T1000 (cell line): ENCODE results near the gene EFHB.
"Not testable (repeated sequence)": the region's sequence is repeated elsewhere in the genome, so short reads cannot be mapped to it uniquely, and the experiment has no call there.

Source experiments
- DNase-seq: peaks from one replicate; lab custom pipeline; 2025; ENCODE audit warnings: mixed read lengths; lab: John Stamatoyannopoulos, UW

Gene EFHB

DNA sequence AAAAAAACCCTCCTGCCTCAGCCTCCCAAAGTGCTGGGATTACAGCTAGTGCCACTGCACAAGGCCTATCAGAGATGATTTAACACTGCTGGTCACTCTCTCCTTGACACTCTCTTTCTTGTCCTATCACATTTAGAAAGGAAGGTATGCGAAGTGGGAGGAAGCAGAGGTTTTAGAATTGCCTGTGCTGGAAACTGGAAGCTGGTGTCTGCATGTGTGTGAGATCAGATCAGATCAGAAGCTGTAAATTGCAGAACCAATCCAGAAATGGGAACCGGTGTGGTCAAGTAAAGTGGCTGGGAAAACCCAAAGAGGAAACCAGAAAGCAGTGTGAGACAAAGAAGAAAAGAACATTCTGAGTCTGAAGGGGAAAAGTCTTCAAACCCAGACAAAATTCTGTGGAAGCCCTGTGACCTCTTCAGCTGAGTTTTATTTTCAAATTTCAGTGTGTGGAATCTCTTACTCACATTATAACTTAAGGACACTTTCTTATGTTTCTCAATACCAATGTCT is 2.8 kb downstream of the EFHB start:
- no peak for DNase-seq

DNA sequence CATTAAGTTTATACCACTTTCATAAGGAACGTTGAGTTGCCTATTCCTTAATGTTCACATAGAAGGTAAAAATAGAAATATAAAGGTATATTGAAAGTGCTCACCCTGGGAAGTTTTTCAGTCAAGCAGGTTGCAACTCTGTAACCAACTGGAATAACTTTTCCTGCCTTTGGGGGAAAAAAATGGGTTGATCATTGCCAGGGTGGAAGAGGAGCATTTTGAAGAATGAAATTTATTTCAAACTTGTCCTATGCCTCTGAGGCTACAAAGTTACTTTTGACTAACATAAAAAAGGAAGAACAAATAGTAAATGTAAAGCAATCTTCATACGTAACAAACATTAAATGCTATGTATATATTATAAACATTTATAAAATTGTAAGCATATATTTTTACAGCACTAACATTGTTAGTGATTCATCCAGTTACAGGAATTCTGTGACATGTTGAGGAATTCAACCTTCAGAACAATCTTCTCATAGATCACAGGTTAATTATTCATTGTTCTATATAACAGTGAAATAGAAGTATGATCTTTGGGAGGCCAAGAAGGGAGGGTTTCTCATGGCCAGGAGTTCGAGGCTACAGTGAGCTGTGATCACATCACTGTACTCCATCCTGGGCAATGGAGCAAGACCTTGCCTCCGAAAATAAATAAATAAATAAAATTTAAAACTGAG is 13.5 kb downstream of the EFHB start:
- no peak for DNase-seq

DNA sequence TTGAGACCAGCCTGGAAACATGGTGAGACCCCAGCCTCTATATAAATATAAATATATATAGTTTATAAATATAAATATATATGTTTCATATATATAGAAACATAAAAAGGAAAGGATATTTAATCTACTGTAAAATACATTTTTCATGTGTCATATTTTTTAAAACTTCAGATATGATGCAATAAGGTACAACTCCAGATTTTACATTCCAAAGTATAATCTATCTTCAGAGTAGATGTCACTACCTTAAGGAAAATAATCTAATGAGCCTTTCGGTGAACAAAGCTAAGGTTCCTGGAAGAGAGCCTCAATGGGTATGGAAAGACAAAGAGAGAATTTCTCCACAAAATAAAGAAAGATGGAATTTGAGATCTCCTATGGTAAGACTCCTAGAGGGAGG is 16.9 kb downstream of the EFHB start:
- DNase-seq: no peak

DNA sequence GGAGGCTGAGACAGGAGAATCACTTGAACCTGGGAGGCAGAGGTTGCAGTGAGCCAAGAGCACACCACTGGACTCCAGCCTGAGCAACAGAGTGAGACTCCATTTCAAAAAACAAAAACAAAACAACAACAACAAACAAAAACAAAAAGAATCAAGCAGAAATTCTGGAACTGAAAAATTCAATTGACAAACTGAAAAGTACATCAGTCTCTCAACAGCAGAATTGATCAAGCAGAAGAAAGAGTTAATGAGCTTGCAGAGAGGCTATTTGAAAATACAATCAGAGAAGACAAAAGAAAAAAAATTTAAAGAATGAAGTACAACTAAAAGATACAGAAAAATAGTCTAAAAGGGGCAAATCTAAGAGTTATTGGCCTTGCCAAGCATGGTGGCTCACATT is 22.6 kb downstream of the EFHB start:
- no peak for DNase-seq

DNA sequence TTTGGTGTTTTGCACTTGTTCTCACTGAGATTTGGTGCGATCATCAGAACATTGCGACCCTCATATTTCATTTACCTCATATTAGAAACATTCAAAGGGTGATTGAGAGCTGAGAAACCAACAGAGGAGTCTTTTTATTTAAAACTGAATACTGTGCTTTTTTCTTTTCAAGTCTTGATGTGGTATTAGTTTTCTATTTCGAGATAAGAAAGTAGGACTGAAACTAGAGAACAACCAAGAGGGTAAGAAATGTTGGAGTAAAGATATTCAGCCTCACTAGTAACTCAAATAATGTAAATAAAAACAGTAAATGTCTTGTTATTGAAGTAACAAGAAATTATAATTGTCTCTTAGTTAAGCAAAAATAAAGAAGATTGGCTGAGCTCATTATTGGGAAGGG is 26.5 kb downstream of the EFHB start:
- no peak for DNase-seq

DNA sequence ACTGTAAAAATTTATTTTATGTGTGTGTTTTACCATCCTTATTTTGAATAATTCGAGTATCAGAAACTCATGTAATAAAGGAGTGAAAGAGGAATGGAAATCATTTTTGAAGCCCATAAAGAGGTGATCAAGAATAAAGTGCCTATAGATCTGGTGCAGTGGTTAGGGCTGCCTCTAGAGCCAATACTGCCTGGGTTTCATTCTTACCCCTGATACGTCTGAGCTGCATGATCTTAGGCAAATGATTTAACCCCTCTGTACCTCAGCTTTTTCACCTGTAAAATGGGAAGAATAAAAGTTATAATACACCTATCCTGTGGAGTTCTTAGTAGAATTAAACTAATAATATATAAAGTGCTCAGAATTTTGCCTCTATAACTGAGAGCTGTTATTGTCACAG is 30.4 kb downstream of the EFHB start:
- no peak for DNase-seq

DNA sequence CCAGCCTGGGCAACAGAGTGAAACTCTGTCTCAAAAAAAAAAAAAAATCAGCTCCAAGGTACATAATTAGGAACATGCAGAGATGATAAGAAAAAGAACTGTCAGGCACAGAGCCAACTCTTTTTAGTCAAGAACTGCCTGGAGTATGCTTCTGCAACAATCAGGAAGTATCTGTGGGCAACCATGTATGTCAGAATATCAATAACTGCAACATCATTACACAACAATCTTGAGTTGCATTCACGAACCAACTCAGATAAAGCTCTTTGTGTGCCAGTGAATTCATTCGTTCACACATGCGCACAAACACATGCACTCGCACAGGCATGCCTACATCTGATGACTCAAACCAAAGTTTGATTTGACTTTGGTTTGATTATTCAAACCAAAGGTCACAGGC is 32.1 kb downstream of the EFHB start:
- no peak for DNase-seq

DNA sequence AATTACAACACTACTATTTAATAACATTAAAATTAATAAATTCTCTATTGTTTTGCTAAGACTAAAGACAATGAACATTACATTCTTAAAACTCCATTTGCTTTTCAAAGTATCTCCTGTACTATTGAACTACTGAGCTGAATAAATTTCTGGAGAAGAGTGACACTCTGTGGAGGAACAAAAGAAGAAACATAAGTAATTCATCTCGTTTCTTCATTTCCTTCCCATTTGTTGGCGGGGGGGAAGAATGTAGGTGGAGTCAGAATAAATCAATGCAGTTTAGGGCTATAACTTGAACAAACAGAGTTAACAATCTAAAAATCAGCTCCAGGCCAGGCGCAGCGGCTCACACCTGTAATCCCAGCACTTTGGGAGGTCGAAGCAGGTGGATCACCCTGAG is 32.7 kb downstream of the EFHB start:
- no peak for DNase-seq

DNA sequence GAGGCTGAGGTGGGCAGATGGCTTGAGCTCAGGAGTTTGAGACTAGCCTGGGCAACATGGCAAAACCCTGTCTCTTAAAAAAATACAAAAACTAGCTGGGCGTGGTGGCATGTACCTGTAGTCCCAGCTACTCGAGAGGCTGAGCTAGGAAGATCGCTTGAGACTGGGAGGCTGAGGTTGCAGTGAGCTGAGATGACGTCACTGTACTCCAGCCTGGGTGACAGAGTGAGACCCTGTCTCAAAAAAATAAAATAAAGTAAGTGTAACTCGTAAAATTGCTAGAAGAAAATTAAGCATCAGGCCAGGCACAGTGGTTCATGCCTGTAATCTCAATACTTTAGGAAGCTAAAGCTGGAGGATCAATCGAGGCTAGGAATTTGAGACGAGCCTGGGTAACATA is 34.2 kb downstream of the EFHB start:
- DNase-seq: not testable (repeated sequence)

DNA sequence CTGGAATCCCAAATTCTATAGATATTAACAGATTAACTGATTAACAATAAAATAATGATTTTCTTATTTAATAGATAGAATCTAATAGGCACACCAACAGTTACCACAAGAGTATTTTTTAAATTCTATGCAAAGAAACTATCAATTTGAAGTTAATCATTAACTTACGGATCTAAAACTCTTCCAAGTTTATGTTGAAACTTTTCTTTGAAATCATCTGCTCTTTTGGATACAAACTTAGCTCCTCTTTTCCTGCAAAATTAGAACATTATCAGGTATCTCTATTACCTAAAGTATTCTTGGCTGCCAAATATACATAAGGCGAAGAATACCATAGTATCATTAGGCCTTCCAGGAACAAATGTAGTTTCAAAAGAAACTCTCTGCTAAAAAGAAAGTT is 34.8 kb downstream of the EFHB start:
- no peak for DNase-seq

DNA sequence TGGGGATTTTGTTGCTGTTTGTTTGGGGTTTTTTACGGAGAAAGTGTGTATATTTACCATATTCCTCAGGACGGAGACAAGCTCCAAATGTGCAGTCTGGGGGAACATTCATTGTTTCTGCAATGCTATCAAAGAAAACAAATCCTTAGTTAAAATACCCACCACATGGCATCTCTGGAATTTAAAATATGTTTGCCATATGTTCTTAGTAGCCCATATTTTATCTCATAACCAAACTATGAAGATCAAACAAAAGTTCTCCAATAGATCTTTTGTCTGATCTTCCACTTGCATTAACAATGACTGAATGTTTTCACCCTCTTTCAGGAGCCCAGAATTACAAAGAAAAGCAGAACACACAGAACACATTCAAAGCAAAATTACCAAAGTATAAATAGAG is 35.3 kb downstream of the EFHB start:
- no peak for DNase-seq

DNA sequence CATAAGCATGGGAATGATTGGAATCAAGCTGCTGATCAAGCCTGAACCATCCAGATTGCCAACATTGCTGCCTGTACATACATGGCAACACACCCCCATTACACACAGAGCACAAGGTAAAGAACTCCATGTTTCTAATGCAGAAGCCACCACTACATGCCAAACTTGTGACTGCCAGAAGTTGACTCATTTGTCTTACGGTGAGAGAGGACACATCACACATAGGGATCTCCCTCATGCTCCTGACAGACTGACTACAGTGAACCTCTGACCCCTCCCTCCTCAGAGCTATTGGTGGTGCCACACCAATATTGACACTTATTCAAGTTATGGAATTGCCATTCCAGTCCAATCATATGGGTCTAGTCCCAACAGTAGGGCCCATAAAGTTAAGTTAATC is 42.3 kb downstream of the EFHB start:
- DNase-seq: peak; percentile 7

DNA sequence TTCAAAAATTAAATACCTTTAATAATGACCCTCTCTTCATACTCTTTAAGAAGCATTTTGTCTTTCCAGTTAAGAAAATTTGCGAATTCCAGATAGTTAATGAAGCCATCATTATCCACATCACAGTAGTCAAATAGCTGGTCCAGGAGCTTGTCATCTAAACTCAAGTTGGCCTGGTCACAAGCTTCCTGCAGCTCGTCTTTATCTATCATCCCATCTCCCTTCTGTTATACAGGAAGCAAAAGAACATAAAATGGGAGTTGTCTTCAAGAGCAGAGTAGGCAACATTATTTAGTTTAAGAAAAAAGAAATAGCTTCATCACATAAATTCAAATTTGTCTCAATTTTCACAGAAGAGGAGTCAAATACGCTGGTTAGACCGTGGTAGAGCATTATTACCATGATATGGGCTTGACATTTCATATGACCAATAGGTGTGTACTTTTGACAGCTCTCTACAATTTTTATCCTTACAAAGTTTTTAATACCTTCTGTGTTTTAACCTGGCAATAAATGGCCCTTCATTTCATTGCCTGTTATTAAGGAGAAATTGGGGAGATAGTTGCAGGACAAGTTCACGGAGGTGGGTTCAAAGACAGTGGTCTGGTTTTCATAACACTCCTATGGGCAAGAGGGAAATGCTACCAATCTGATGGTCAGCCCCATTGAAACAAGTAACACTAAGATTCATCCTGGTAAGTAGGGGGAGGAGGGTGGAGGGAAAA is 45.4 kb downstream of the EFHB start:
- DNase-seq: no peak

DNA sequence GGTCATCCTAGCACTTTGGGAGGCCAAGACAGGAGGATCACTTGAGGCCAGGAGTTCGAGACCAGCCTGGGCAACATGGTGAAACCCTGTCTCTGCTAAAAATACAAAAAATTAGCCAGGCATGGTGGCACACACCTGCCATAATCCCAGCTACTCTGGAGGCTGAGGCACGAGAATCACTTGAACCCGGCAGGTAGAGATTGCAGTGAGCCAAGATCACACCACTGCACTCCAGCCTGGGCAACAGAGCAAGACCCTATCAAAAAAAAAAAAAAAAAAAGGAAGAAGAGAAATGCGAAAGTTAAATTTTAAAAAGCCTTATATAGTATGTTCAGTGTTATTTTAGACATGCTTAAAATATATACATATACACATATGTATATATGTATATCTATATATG is 46.9 kb downstream of the EFHB start:
- DNase-seq: not testable (repeated sequence)

DNA sequence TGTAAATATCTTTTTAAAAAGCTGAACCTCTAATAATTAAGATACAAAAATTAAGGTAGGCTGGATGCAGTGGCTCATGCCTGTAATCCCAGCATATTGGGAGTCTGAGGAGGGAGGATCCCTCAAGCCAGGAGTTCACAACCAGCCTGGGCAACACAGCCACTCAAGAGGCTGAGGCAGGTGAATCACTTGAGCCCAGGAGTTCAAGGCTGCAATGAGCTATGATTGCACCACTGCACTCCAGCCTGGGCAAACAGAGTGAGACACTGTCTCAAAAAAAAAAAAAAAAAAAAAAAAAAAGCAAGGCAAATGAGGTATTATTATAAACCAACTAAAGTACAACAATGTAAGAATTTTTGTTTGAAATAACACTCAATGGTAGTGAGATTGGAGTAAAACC is 47.6 kb downstream of the EFHB start:
- DNase-seq: no peak

DNA sequence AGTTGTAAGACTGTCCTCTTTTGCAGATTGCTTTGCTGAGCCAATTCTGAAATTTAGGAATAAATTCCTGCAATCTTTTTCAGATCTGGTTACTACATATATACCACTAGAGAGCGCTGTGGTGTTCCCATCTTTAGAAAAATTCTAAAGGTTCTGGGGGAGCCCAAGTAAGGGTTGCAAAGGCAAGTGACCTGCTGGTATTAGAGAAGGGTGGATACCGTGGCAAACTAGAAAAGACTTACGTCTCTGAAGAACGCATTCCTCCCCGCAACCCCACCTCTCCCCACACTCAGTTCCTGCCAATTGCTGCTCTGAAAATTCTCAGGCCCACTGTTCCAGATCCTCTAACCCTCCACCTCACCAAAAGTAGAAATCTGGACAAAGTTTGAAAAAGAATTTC is 48.5 kb downstream of the EFHB start:
- peak; percentile 10 for DNase-seq

DNA sequence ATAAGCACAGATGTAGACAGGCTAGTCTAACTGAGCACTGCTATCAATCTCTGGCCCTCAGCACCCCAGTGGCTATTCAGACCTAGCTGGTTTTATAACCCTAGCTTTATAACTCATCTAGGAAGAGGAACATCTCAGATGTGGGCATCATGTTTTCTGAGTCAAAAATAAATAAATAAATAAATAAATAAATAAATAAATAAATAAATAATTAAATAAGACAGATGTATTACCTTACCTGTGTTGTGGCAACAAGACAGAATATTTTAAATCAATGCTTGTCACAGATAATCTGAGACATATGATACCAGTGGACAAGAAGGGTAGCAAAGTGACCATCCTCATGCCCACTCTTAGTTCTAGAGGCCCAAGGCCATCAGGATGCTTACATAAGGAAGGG is 52.2 kb downstream of the EFHB start:
- no peak for DNase-seq

DNA sequence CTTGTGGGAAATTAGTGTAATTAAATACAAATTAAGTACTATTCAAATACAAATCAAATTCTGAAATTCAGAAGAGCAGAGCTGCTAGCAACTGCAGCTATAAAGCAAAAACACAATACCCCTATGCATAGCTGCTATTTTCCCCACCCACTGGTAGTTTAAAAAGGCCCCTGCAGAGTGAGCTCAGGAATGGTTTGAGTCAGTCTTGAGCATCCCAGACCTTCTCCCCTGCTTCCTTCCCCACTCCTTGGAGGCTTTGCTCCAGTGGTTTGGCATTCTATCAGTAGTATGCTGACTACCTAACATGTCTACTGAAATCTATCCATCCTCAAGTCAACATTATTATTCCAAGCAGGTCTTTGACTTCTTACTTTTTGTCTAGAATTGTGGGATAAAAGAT is 53.0 kb downstream of the EFHB start:
- no peak for DNase-seq

DNA sequence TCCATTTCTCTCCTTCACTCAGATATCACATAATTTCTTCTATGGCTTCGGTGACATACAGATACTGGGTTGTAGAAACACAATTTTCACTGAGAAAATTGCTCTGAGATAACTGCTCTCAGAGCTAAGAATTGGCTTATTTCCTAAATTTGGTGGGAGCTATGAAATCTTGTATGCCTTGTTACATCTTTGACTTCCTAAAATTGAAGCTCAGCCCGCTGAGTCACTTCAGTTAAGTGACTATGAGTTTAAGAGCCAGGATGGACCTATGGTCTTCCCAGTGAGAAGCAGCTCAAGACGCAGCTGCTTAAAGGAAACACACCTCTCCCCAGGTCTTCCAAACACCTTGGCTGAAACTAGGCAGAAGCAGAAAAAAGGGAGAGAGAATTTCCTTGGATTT is 56.4 kb downstream of the EFHB start:
- no peak for DNase-seq

DNA sequence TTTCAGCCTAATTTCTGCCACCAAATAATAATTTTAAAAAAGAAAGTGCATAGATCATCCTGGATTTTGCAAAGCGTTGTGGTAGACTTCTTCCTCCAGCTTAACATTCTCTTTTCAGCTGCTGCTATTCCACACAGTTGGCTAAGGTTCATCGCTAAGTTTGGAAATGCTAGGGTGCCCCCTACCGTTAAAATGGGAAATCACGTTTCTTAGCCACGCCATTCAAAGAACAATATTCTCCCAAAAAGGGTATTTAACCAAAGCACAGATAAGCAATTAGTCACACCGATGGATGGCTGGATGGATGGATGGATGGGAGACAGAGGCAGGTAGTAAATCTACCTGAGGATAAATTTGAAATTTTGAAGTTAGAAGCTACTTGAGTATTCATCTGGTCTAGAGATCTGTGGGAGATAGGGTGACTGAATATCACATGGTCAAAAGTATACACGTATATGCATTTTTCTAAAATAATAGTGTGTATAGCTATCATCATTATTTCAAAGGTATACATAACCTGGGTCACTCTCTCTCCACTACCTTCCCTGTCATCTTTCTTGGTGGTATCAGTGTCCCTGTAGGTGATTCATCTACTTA is 67.2 kb downstream of the EFHB start:
- peak; percentile 24 for DNase-seq

DNA sequence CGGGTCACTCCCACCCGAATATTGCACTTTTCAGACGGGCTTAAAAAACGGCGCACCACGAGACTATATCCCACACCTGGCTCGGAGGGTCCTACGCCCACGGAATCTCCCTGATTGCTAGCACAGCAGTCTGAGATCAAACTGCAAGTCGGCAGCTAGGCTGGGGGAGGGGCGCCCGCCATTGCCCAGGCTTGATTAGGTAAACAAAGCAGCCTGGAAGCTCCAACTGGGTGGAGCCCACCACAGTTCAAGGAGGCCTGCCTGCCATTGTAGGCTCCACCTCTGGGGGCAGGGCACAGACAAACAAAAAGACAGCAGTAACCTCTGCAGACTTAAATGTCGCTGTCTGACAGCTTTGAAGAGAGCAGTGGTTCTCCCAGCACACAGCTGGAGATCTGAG is 78.7 kb downstream of the EFHB start:
- not testable (repeated sequence) for DNase-seq

DNA sequence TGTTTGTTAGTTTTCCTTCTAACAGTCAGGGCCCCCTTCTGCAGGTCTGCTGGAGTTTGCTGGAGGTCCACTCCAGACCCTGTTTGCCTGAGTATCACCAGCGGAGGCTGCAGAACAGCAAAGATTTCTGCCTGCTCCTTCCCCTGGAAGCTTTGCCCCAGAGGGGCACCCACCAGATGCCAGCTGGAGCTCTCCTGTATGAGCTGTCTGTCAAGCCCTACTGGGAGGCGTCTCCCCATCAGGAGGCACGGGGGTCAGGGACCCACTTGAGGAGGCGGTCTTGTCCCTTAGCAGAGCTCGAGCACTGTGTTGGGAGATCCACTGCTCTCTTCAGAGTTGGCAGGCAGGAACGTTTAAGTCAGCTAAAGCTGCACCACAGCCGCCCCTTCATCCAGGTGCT is 87.4 kb downstream of the EFHB start:
- not testable (repeated sequence) for DNase-seq
